Epithelial cell of prostate (primary cell): Measurements from ENCODE around the gene AGAP1.

Source experiments
- DNase-seq: peaks from one replicate; pipeline ENCODE4 v3.0.0-alpha.2; 2011; ENCODE audit warnings: low read depth, low spot score
- H3K27ac ChIP-seq: fragments of 450-650 bp; 2 replicates; pipeline ENCODE4 v1.5.1; 2017; ENCODE audit warnings: mild to moderate bottlenecking

Gene AGAP1

GRCh38 chr2:235810252-235810651, 316.4 kb downstream of the AGAP1 start:
- DNase-seq = no peak

DNA sequence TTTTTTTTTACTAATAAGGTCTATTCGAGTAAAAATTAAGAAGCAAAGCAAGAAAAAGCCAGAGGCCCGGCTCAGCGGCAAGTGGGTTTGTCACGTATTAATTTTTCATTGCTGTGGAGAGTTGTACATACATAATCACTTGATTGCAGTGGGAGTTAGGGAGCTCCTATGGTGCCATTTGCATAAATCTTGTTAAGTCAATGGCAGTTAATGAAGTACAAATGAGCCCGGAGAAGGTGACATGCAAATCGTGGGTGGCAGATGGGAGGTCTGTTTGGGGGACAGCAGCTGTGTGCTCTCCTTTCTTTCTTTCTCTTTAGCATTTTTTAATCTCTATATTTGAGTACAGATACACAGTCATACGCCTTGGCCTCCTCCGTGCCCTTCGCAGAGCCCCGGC, 317.0 kb downstream of the AGAP1 start:
- DNase-seq = no peak
- H3K27ac ChIP-seq = no peak overlapping the region

More at GRCh38 chr2:235810252-235810651, 316.4 kb downstream of the AGAP1 start:
- H3K27ac ChIP-seq = no peak overlapping the region

DNA sequence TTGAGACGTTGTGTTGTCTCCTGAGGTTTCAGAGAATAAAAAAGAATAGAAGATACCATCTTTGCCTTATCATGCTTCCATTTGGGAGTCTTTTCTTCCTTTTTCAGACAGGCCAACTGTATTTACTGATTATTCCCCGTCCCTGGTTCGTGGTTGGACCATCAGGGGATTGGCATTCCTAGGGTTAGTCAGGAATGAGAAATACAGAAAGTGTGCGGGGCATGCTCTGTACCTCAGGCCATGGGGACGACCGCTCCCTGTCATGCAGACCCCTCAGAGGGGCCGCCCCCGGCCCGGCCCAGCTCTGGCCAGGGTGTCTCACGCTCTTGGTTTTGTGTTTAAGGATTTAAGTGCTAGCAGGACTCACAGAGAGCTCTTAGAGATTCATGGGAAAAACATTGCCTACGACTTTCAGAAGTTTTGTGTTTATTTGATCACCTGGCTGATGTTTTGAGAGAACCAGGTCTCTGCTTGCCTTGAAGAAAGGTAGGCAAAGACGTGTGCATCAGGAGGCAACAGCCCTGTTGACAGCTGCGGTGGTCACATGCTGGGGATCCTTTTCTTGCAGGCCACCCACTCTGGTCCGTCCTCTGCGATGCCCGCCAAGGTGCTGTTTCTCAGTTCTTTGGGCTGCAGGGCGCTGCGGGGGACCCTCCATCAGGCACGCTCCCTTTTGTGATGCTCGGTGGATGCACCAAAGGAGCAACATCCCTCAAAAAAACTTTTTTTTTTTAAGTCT, 317.8 kb downstream of the AGAP1 start:
- H3K27ac ChIP-seq = no peak overlapping the region
- DNase-seq = no peak

DNA sequence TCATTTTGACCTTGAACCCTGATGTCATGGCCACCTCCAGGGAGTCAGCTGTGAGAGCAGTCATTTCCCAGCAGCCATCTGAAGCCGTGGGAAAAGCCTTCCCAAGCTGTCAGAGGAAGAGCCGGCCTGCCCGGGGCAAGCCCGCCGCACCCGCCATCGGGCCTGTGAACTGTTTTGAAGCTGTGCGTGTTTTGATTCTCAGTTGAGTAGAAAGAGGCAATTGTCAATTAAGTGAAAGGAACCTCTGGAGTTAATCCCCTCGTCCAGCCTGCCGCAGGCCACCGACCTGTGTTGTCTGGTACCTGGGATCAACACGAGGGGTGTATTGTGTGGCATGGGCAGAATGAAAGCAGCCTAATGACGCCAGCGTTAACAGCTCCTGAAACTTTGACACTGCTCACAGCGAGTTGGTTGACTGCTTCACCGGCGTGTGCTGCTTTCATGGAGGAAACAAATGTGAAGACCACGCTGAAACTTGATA, 318.4 kb downstream of the AGAP1 start:
- no peak for DNase-seq
- no peak overlapping the region for H3K27ac ChIP-seq

- H3K27ac ChIP-seq = no peak overlapping the region
- no peak for DNase-seq
These were observed 319.6 kb downstream of the AGAP1 start for GRCh38 chr2:235813398-235813797.

DNA sequence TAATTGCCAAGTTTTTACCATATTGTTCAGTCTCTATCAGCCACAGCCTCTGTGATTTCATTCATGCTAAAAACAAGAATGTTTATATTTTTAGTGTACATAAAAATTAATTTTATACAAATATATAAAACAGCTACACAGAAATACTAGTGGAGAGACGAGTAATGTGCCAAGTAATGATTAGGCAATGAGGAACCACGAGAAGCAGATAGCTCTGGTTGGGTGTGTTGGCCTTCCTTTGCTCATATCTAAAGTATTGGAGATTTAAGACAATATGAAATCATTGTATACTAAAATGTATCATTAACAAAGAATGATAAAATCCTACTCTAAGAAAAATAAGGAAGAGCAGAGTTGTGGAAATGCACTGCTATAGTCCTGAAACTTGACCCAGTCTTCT, 326.7 kb downstream of the AGAP1 start:
- no peak overlapping the region for H3K27ac ChIP-seq
- no peak for DNase-seq

DNA sequence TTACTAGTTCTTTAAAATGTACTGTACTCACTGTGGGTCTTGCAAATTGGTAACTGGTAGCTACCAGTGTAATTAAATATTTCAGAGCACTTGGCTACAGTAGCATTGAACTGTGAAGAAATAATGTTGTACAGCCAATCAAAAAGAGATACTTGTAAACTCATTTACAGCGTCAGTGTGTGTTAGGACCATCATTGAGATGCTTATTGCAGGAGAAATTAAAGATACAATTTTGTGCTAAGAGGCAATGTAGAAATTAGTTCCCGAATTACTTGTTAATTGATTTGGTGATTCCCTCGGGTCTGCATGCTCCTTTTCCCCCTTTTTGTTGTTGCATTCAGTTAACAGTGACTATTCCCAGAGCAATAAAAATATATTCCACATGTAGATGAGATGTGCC, 330.5 kb downstream of the AGAP1 start:
- H3K27ac ChIP-seq = no peak overlapping the region
- no peak for DNase-seq

- DNase-seq = no peak
- H3K27ac ChIP-seq = no peak overlapping the region
These were observed 332.1 kb downstream of the AGAP1 start for GRCh38 chr2:235825946-235826345.

- no peak for DNase-seq
- H3K27ac ChIP-seq = no peak overlapping the region
These were observed 333.0 kb downstream of the AGAP1 start for GRCh38 chr2:235826826-235827225.

GRCh38 chr2:235827585-235827992, 333.7 kb downstream of the AGAP1 start:
- H3K27ac ChIP-seq = no peak overlapping the region
- DNase-seq = no peak

GRCh38 chr2:235829726-235830125, 335.9 kb downstream of the AGAP1 start:
- no peak for DNase-seq
- no peak overlapping the region for H3K27ac ChIP-seq

GRCh38 chr2:235831755-235832154, 337.9 kb downstream of the AGAP1 start:
- H3K27ac ChIP-seq = no peak overlapping the region
- no peak for DNase-seq

GRCh38 chr2:235832941-235833340, 339.1 kb downstream of the AGAP1 start:
- H3K27ac ChIP-seq = no peak overlapping the region
- no peak for DNase-seq

- H3K27ac ChIP-seq = no peak overlapping the region
- DNase-seq = no peak
These were observed 340.3 kb downstream of the AGAP1 start for GRCh38 chr2:235833971-235834620.

- no peak overlapping the region for H3K27ac ChIP-seq
- DNase-seq = no peak
These were observed 340.9 kb downstream of the AGAP1 start for GRCh38 chr2:235834781-235835180.

DNA sequence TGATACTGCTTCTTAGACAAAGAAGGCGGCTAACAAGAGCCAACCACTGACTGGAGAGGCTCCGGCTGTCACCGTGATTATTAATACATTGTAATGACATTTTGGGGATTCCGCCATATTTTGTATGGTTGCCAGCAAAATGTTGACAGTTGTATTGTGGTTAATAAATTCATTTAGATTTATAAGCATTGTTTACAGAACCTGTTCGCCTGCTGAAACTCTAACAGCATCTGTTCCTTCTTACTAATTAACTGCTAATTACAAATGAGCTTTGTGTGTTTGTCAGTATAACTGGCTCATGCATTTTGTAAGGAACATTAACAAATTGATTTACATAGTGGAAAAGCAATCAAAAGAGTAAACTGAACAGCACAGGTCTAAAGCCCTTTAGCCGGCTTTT, 342.0 kb downstream of the AGAP1 start:
- H3K27ac ChIP-seq = no peak overlapping the region
- no peak for DNase-seq

DNA sequence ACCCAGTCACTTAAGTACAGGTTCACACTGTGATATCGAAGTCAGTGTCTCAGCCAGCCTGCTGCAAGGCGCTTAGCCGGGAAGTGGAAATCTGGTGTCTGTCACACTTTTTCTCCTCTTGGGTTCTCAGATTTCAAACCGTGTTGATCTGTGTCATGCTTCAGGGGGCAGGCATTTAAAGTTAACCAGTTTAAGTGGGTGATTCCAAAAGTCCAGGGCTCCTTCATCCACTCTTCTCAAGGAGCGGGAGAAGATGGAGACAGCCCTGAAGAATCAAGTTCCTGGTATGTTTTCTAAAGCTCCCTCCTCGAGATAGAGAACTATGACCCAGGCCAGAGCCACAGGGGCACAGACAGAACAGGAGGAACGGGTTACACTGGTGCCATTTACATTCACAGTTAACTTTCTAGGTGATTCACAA, 342.7 kb downstream of the AGAP1 start:
- no peak for DNase-seq
- no peak overlapping the region for H3K27ac ChIP-seq

DNA sequence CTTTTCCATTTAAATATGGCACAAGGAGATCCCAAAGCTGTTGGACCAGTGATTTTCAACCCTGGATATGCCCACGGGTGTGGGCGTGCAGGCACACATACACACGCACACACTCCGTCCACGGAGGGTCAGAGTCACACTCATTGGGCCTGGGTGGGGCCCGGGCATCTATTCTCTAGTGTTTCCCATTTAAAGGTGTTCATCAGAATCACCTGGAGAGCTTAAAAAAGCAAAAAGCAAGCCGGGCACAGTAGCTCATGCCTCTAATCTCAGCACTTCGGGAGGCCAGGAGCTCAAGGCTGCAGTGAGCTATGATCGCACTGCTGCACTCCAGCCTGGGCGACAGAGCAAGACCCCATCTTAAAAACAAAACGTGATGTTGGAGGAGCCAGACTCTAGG, 345.4 kb downstream of the AGAP1 start:
- no peak overlapping the region for H3K27ac ChIP-seq

GRCh38 chr2:235839974-235840373, 346.1 kb downstream of the AGAP1 start:
- no peak for DNase-seq
- no peak overlapping the region for H3K27ac ChIP-seq

More for the DNA sequence above, 345.4 kb downstream of the AGAP1 start:
- DNase-seq = no peak

GRCh38 chr2:235841863-235842262, 348.0 kb downstream of the AGAP1 start:
- no peak overlapping the region for H3K27ac ChIP-seq
- DNase-seq = no peak

- no peak for DNase-seq
- no peak overlapping the region for H3K27ac ChIP-seq
These were observed 349.1 kb downstream of the AGAP1 start for GRCh38 chr2:235842941-235843340.
